Measurements from ENCODE around the gene SH3RF3. TPM values are rescaled to one million over a fixed set of nuclear protein-coding genes. Genes with fewer than 3 reads are reported as not detected.

The SH3RF3 gene
- total and polyA plus RNA-seq, 8 donors: 7.0 to 11.1 (median 8.3) TPM

GRCh38 chr2:109527846-109528705 lies 399.1 kb downstream of the SH3RF3 start:
- TF ChIP-seq, protein P1, sequence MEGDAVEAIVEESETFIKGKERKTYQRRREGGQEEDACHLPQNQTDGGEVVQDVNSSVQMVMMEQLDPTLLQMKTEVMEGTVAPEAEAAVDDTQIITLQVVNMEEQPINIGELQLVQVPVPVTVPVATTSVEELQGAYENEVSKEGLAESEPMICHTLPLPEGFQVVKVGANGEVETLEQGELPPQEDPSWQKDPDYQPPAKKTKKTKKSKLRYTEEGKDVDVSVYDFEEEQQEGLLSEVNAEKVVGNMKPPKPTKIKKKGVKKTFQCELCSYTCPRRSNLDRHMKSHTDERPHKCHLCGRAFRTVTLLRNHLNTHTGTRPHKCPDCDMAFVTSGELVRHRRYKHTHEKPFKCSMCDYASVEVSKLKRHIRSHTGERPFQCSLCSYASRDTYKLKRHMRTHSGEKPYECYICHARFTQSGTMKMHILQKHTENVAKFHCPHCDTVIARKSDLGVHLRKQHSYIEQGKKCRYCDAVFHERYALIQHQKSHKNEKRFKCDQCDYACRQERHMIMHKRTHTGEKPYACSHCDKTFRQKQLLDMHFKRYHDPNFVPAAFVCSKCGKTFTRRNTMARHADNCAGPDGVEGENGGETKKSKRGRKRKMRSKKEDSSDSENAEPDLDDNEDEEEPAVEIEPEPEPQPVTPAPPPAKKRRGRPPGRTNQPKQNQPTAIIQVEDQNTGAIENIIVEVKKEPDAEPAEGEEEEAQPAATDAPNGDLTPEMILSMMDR (IDR thresholded peaks at IDR 0.05): no peak
- Histone ChIP-seq H3K36me3 (no peaks in the 10 kb centered on the region), H3K27ac (no peak overlapping the region), H3K27me3 (no peaks in the 10 kb centered on the region), H3K9me3 (no peaks in the 10 kb centered on the region), H3K4me3 (no peak overlapping the region), H3K4me1 (peaks cover 0 to 6% of the 10 kb centered on the region in 2 donors)
- intact Hi-C loops (cut with DNase I): no loop called here
- DNase-seq (no peak), ATAC-seq (no peak)

DNA sequence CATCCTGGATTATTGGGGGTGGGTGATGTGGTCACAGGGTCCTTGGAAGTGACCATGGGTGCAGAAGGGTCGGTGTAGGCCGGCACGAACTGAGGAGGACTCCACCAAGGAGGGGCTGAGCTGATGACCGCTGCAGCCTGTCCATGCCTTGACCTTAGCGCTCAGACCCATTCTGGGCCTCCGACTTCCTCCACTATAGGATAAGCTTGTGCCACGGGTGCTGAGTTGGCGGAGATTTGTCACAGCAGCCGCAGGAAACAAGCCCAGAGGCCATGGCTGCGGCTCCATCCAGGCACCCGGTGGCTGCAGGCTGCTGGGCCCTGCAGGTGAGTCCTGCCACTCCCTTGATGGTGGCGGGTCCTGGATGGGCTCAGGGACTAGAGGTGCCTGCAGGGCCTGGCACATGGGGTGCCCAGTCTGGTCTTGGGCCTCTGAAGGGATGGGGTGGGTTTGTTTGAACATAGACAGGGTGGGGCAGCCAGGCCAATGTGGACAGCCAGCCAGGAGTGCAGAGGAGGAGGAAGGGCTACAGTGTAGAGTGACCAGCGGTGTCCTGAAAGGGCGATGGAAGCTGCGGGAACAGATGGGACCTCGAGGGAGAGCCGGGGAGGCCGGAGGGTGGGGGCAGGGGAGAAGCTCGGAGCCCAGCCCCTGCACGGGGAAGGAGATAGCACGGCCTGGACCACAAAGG lies 400.0 kb downstream of the SH3RF3 start:
- H3K36me3 ChIP-seq: no peaks in the 10 kb centered on the region
- H3K9me3 ChIP-seq: no peaks in the 10 kb centered on the region
- H3K27ac ChIP-seq: no peak overlapping the region
- ATAC-seq: no peak
- H3K27me3 ChIP-seq: no peaks in the 10 kb centered on the region
- intact Hi-C loops (cut with DNase I): no loop called here
- TF ChIP-seq, protein P1 (IDR thresholded peaks at IDR 0.05): no peak
- DNase-seq: no peak
- peaks cover 0 to 6% of the 10 kb centered on the region in 2 donors for H3K4me1 ChIP-seq
- H3K4me3 ChIP-seq: no peak overlapping the region

DNA sequence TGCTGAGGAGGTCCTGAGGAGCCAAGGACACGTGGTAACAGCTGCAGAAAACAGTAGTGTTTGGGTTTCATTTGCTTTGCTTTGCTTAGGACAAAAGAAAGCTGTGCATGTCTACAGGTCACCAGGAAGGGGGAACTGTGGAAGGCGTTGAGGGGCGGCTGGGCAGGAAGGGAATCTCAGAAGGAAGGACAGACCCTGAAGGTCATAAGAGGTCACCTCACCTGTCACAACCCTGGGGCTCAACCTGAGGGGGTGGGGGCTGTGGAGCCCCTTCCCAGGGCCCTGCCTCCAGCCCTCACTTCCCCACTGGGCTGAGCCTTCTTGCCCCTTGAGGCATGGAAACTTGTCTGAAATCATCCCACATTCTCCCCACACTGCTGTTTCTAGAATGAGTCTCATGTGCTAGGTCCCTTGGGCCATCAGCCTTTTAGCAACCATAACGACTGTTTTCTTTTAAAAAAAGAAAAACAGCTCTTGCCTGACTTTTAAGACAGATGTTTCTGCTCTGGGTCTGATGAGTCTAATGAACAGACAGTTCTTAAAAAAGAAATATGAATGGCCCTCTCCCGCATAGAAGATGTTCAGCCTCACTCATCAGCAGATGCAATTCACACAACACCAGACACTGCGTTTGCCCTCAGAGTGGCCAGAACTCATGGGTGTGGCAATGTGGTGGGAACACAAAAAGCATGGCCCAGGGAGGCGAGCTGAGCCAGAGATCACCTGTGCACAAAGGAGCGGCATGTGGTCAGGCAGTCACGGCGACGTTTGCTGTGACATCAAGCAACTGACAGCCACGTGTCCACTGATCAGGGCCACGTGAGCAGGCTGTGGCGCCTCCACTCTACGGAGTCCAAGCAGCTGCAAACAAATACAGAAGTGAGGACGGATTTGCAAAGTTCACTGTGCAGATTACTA lies 400.8 kb downstream of the SH3RF3 start:
- H3K36me3 ChIP-seq: no peaks in the 10 kb centered on the region
- intact Hi-C loops (cut with DNase I): no loop called here
- TF ChIP-seq, protein P1 (IDR thresholded peaks at IDR 0.05): no peak
- no peak overlapping the region for H3K27ac ChIP-seq
- peaks cover 0 to 6% of the 10 kb centered on the region in 2 donors for H3K4me1 ChIP-seq
- DNase-seq: no peak
- H3K9me3 ChIP-seq: no peaks in the 10 kb centered on the region
- no peak for ATAC-seq
- H3K27me3 ChIP-seq: no peaks in the 10 kb centered on the region
- no peak overlapping the region for H3K4me3 ChIP-seq

GRCh38 chr2:109530712-109531111 lies 401.7 kb downstream of the SH3RF3 start:
- DNase-seq: no peak
- H3K27me3 ChIP-seq: no peaks in the 10 kb centered on the region
- intact Hi-C loops (cut with DNase I): no loop called here
- TF ChIP-seq, protein P1 (IDR thresholded peaks at IDR 0.05): peak in 1 of 2 donors; percentile 31
- no peak overlapping the region for H3K4me3 ChIP-seq
- no peaks in the 10 kb centered on the region for H3K9me3 ChIP-seq
- H3K4me1 ChIP-seq: peaks cover 0 to 6% of the 10 kb centered on the region in 2 donors
- peak; percentile 91 for ATAC-seq
- H3K36me3 ChIP-seq: no peaks in the 10 kb centered on the region
- H3K27ac ChIP-seq: no peak overlapping the region
